HepG2 (cell line): Measurements from ENCODE around the gene SGPL1. TPM values are rescaled to one million over a fixed set of nuclear protein-coding genes. Genes with fewer than 3 reads are reported as not detected.

Source experiments
- ATAC-seq: fragments of 200-7000 bp; cut with Tn5 transposase; 3 replicates; pipeline ENCODE4 v1.9.1; 2020; ENCODE audit warnings: mild to moderate bottlenecking, moderate library complexity
- BruUV-seq: library from RNA; stranded (reverse); fragments of 400-500 nt; replicated peaks from 2 replicates; lab custom pipeline; 2021; lab: Mats Ljungman, UMichigan
- CTCF ChIA-PET: fragments of 300-600 bp; formaldehyde crosslinking; extraction: SDS; loops from one replicate; lab custom pipeline; 2021; ENCODE audit warnings: low total read pairs, inconsistent platforms, low intra/inter-chr PET ratio; lab: Yijun Ruan, JAX
- POLR2A ChIA-PET: fragments of 350-600 bp; sonication (Branson Sonifier 250); formaldehyde crosslinking; loops from one replicate; lab custom pipeline; 2020; ENCODE audit warnings: antibody characterized with exemption, inconsistent platforms; lab: Yijun Ruan, JAX
- DNase-seq: peaks from one replicate; pipeline ENCODE4 v3.0.0-alpha.2; 2015; ENCODE audit warnings: low spot score
- FAIRE-seq: peaks from 3 replicates; lab custom pipeline; 2011; peaks lifted over from hg19 to GRCh38; lab: Jason Lieb, UNC
- H2AFZ ChIP-seq: one replicate; pipeline ENCODE4 v1.6.1; 2011; ENCODE audit warnings: low read length, inconsistent platforms
- H3K27ac ChIP-seq: fragments of 300-600 bp; 3 replicates; pipeline ENCODE4 v1.8.0; 2011; ENCODE audit warnings: mixed run types, mild to moderate bottlenecking, mixed read lengths, low read length, inconsistent platforms; ENCODE audit not compliant: insufficient read depth; ENCODE audit errors: extremely low read length
- H3K27me3 ChIP-seq, 2 experiments: fragments of 200-600 bp in 1 of 2; 2 replicates in 1 of 2; 3 replicates in 1 of 2; pipeline versions ENCODE4 v1.6.0 to v1.8.0; 2011; ENCODE audit warnings: low read length in 2 of 2, mild to moderate bottlenecking in 2 of 2, moderate library complexity in 2 of 2, inconsistent platforms in 1 of 2; ENCODE audit not compliant: insufficient read depth in 2 of 2, control insufficient read depth in 1 of 2
- H3K36me3 ChIP-seq, 2 experiments: fragments of 200-600 bp in 1 of 2; replicated peaks in 1 of 2; 2 replicates in 1 of 2; 3 replicates in 1 of 2; pipeline versions ENCODE4 v1.5.1 to v1.8.0; 2011; ENCODE audit warnings: low read length in 2 of 2, inconsistent platforms in 1 of 2; ENCODE audit not compliant: insufficient read depth in 2 of 2, control insufficient read depth in 1 of 2
- H3K4me1 ChIP-seq: 2 replicates; pipeline ENCODE4 v1.5.1; 2012; ENCODE audit warnings: low read length, inconsistent platforms; ENCODE audit not compliant: insufficient read depth
- H3K4me2 ChIP-seq: 2 replicates; pipeline ENCODE4 v1.6.0; 2011; ENCODE audit warnings: low read depth, low read length, inconsistent platforms
- H3K4me3 ChIP-seq, 3 experiments: fragments of 200-600 bp in 1 of 3; sonication (generic), shearing (Covaris generic) in 1 of 3; replicated peaks in 1 of 3; 2 replicates each; pipeline ENCODE4 v1.5.1; 2011 to 2016; ENCODE audit warnings: low read length in 3 of 3, inconsistent platforms in 2 of 3, low read depth in 2 of 3, mild to moderate bottlenecking in 2 of 3, control low read depth in 1 of 3, mixed read lengths in 1 of 3; ENCODE audit not compliant: insufficient read depth in 1 of 3
- H3K79me2 ChIP-seq: one replicate; pipeline ENCODE4 v1.6.1; 2011; ENCODE audit warnings: low read length, inconsistent platforms; ENCODE audit not compliant: insufficient read depth
- H3K9ac ChIP-seq: 2 replicates; pipeline ENCODE4 v1.6.0; 2011; ENCODE audit warnings: mild to moderate bottlenecking, low read depth, low read length, inconsistent platforms; ENCODE audit not compliant: insufficient read depth
- H3K9me3 ChIP-seq: 2 replicates; pipeline ENCODE4 v1.5.1; 2012; ENCODE audit warnings: mild to moderate bottlenecking, low read length
- H4K20me1 ChIP-seq: 2 replicates; pipeline ENCODE4 v1.6.0; 2011; ENCODE audit warnings: inconsistent platforms, mild to moderate bottlenecking, low read length, moderate library complexity; ENCODE audit not compliant: insufficient read depth
- BHLHE40 ChIP-seq: IDR thresholded peaks from 2 replicates; pipeline ENCODE4 v1.6.1; 2011; ENCODE audit warnings: low read length, improper control_type of control experiment
- GMEB2 ChIP-seq: IDR thresholded peaks from 2 replicates; pipeline ENCODE4 v1.6.1; 2016; ENCODE audit warnings: missing biosample characterization, missing genetic modification reagents, low read depth
- NR2F1 ChIP-seq, 2 experiments: fragments of 450-650 bp in 1 of 2; formaldehyde crosslinking in 1 of 2; IDR thresholded peaks; 2 replicates each; pipeline versions ENCODE4 v1.5.0 to v1.6.1; 2016 to 2020; ENCODE audit warnings: mild to moderate bottlenecking in 1 of 2, missing compliant biosample characterization in 1 of 2, missing genetic modification reagents in 1 of 2, moderate library complexity in 1 of 2
- THYN1 ChIP-seq: sonication (generic); formaldehyde crosslinking; IDR thresholded peaks from 2 replicates; pipeline ENCODE4 v1.8.1; 2023; ENCODE audit warnings: low read depth, mild to moderate bottlenecking, moderate library complexity, missing genetic modification reagents, borderline replicate concordance
- ZBTB34 ChIP-seq: sonication (generic); formaldehyde crosslinking; IDR thresholded peaks from 2 replicates; pipeline ENCODE4 v1.8.0; 2022; ENCODE audit warnings: mild to moderate bottlenecking, missing genetic modification reagents
- ZNF234 ChIP-seq: sonication (generic); formaldehyde crosslinking; conservative IDR thresholded peaks from 2 replicates; pipeline ENCODE4 v1.5.1; 2020; ENCODE audit warnings: mild to moderate bottlenecking, missing genetic modification reagents
- WGBS: methylation state at CpG from one replicate; pipeline ENCODE4 v1.1.6; 2017; ENCODE audit warnings: low lambda C conversion rate; 5-methylcytosine and 5-hydroxymethylcytosine counted together
- in situ Hi-C: cut with HindIII; loops from 2 replicates; pipeline ENCODE4 v1.10.0; 2017; ENCODE audit warnings: low pct_unique_long_range_greater_than_20kb; ENCODE audit not compliant: extremely low pct_ligation_motif_present
- intact Hi-C: fragments of 100-400 bp; cut with micrococcal nuclease; formaldehyde crosslinking; loops from one replicate; pipeline ENCODE4 v1.10.0; 2022; ENCODE audit not compliant: unreplicated experiment
- polyA plus RNA-seq, 8 experiments: library from polyadenylated mRNA; depleted of rRNA in 3 of 8; stranded (reverse) in 7 of 8; unstranded in 1 of 8; fragments of >200 nt; fragmentation: Illumina TruSeq in 4 of 8; extraction: Trizol in 4 of 8; gene quantifications; 2 replicates each; pipeline versions ENCODE4 v1.2.1 to v1.2.3, GENCODE V29; 2011 to 2016; ENCODE audit warnings: low read depth in 4 of 8, missing spikeins in 1 of 8, mixed read lengths in 1 of 8; ENCODE audit not compliant: insufficient read depth in 1 of 8
- total RNA-seq, 5 experiments: library from RNA; depleted of rRNA; stranded (reverse); fragments of >200 nt; fragmentation: Illumina TruSeq; extraction: Trizol; gene quantifications; 2 replicates each; pipeline ENCODE4 v1.2.3, GENCODE V29; 2016; ENCODE audit warnings: low read depth in 1 of 5

Gene SGPL1
- total and polyA plus RNA-seq, 2 of the 13 experiments (the other 11 are each of a cell fraction or from before 2014, with no cell fraction given), result 17.6 to 25.0 TPM

GRCh38 chr10:70910486-70911341 is 95.0 kb downstream of the SGPL1 start:
- H3K9ac ChIP-seq, result no peak overlapping the region
- no peak overlapping the region for H3K4me2 ChIP-seq
- no TSS peak for BruUV-seq
- H3K9me3 ChIP-seq, result no peaks in the 10 kb centered on the region
- H3K36me3 ChIP-seq, result no peaks in the 10 kb centered on the region
- intact Hi-C loops, result no loop called here
- WGBS, result 29% methylated on average over 5 of the region's 16 CpGs
- in situ Hi-C loops, result no loop called here
- H3K79me2 ChIP-seq, result no peaks in the 10 kb centered on the region
- no peak for FAIRE-seq
- ChIA-PET POLR2A (no interaction called here), CTCF (no interaction called here)
- H4K20me1 ChIP-seq, result no peaks in the 10 kb centered on the region
- H3K4me1 ChIP-seq, result no peaks in the 10 kb centered on the region
- H3K27me3 ChIP-seq, result peaks cover 7 to 60% of the 10 kb centered on the region in 2 experiments; a peak in 4 of 5 replicates
- TF ChIP-seq ZBTB34 (CRISPR knock-in tag) (no peak), ZNF234 (CRISPR knock-in tag) (no peak), GMEB2 (no peak), BHLHE40 (no peak), NR2F1 (CRISPR knock-in tag; IDR thresholded peaks at IDR 0.05) (no peak), THYN1 (CRISPR knock-in tag) (no peak)
- no peak overlapping the region for H3K4me3 ChIP-seq
- no peak for DNase-seq
- H2AFZ ChIP-seq, result no peak overlapping the region
- no peak overlapping the region for H3K27ac ChIP-seq
- ATAC-seq, result no peak
